ENCODE results near the gene BRD9. TPM values are rescaled to one million over a fixed set of nuclear protein-coding genes. Genes with fewer than 3 reads are reported as not detected.
"Not testable (repeated sequence)": the region's sequence is repeated elsewhere in the genome, so short reads cannot be mapped to it uniquely, and the experiment has no call there.

BRD9 gene
- total RNA-seq, 2 donors from 2014 or later: 17.9 to 46.2 TPM

DNA sequence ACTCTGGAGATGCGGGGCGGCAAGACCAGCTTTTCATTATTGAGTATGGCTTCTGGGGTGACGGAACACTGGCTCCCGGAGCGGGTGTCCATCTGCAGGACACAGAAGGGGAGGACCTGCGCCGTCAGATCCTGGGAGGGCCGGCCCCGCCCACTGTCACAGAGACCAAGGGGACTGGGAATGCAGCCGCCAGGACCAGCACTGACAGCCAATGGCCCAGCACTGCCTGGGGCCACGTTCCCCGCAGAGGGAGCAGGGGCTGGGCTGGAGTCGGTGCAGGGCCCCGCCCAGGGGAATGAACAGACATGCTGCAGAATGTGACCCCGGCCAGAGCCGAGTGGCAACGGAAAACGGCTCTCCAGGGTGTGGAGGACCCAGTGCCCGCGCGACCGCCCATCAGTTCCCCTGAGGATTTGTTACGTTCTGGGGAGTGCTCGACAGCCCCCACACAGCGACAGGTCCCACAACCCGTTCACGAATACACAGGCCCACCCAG, 42.0 kb downstream of the BRD9 start, which contains the start of gene ZDHHC11:
Gene ZDHHC11, minus strand, starts transcription at position 476 of the 496 bp plus-strand sequence. Its CDS starts 384 bp downstream, at position 92.
- intact Hi-C loops (cut with DNase I): no loop called here
- Histone ChIP-seq H3K9me3 (no peaks in the 10 kb centered on the region), H3K4me3 (peak within 1 kb of the TSS; percentile 1 to 13), H3K36me3 (no peaks in the 10 kb centered on the region), H3K27ac (no peak within 1 kb of the TSS), H3K27me3 (replicated peaks; ENCODE audit: insufficient read depth) (peaks cover 13% of the 10 kb centered on the region), H3K4me1 (replicated peaks) (no peaks in the 10 kb centered on the region)
- 38% methylated on average over 27 of the region's 27 CpGs for WGBS
- TF ChIP-seq POLR2A (IDR thresholded peaks at IDR 0.05) (no peak), POLR2AphosphoS5 (IDR thresholded peaks at IDR 0.05) (no peak)
- TF ChIP-seq, protein P1, sequence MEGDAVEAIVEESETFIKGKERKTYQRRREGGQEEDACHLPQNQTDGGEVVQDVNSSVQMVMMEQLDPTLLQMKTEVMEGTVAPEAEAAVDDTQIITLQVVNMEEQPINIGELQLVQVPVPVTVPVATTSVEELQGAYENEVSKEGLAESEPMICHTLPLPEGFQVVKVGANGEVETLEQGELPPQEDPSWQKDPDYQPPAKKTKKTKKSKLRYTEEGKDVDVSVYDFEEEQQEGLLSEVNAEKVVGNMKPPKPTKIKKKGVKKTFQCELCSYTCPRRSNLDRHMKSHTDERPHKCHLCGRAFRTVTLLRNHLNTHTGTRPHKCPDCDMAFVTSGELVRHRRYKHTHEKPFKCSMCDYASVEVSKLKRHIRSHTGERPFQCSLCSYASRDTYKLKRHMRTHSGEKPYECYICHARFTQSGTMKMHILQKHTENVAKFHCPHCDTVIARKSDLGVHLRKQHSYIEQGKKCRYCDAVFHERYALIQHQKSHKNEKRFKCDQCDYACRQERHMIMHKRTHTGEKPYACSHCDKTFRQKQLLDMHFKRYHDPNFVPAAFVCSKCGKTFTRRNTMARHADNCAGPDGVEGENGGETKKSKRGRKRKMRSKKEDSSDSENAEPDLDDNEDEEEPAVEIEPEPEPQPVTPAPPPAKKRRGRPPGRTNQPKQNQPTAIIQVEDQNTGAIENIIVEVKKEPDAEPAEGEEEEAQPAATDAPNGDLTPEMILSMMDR (IDR thresholded peaks at IDR 0.05): no peak
- no peak for DNase-seq (ENCODE audit: low spot score)

DNA sequence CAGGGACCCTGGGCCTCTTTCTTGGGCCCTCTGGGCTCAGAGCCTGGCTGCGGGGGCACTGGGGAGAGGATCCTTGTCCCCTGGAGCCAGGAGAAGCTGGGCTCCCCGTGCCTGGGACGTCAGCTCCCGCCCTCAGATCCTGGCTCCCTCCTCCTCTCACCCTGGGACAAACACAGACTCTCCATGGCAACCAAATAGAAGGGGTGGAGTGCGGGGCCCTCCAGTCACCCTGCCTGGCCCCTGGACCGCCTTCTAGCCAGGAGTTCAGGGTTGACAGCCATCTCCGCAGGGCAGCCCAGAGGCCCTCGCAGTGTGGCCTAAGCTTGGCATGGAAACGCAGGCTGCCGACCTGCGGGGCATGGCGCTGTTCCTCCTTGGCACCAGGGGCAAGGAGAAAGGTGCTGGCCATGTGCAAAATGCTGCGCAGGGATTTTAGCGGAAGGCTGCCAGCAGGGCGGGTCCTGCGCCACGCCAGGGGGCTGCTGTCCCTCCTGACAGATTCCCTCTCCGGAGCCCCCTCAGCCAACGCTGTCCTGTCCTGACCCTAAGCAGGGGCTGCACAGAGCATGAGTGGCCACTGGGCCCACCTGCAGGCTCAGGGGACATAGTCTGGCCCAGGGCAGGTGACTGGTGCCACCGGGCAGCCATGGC, 42.8 kb downstream of the BRD9 start:
- H3K4me3 ChIP-seq: no peak overlapping the region
- intact Hi-C loops (cut with DNase I): no loop called here
- H3K9me3 ChIP-seq: no peaks in the 10 kb centered on the region
- no peak for DNase-seq (ENCODE audit: low spot score)
- TF ChIP-seq POLR2A (IDR thresholded peaks at IDR 0.05): no peak
- TF ChIP-seq POLR2AphosphoS5 (IDR thresholded peaks at IDR 0.05): no peak
- TF ChIP-seq, protein P1 (IDR thresholded peaks at IDR 0.05): no peak
- WGBS: 53% methylated on average over 20 of the region's 20 CpGs
- no peaks in the 10 kb centered on the region for H3K36me3 ChIP-seq
- H3K4me1 ChIP-seq (replicated peaks): no peaks in the 10 kb centered on the region
- H3K27me3 ChIP-seq (replicated peaks; ENCODE audit: insufficient read depth): peaks cover 13% of the 10 kb centered on the region
- H3K27ac ChIP-seq: no peak overlapping the region

DNA sequence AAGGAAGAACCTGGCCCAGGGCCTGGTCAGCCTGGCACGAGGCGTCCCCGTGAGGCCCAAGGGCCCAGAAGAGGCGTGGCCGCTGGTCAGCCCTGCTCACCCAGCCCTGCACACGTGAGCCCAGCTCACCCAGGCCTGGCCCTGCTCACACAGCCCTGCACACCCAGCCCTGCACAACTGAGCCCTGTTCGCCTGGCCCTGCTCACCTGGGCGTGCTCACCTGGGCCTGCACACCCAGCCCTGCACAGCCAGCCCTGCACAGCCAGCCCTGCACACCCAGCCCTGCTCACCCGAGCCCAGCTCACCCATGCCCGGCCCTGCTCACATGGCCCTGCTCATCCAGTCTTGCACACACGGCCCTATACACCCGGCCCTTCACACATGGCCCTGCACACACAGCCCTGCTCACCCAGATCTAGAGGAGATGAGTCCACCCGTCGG, 43.9 kb downstream of the BRD9 start:
- no peak for DNase-seq (ENCODE audit: low spot score)
- no peak overlapping the region for H3K27ac ChIP-seq
- no peaks in the 10 kb centered on the region for H3K36me3 ChIP-seq
- TF ChIP-seq POLR2A (IDR thresholded peaks at IDR 0.05) (no peak), POLR2AphosphoS5 (IDR thresholded peaks at IDR 0.05) (no peak)
- TF ChIP-seq, protein P1 (IDR thresholded peaks at IDR 0.05): no peak
- no peaks in the 10 kb centered on the region for H3K4me1 ChIP-seq (replicated peaks)
- no peaks in the 10 kb centered on the region for H3K9me3 ChIP-seq
- H3K27me3 ChIP-seq (replicated peaks; ENCODE audit: insufficient read depth): peaks cover 13% of the 10 kb centered on the region
- intact Hi-C loops (cut with DNase I): no loop called here
- no peak overlapping the region for H3K4me3 ChIP-seq
- WGBS: 92% methylated on average over 9 of the region's 14 CpGs

GRCh38 chr5:847736-848135, 44.9 kb downstream of the BRD9 start:
- H3K36me3 ChIP-seq; H3K27ac ChIP-seq; H3K4me1 ChIP-seq (replicated peaks); H3K27me3 ChIP-seq (replicated peaks; ENCODE audit: insufficient read depth); H3K4me3 ChIP-seq; DNase-seq (ENCODE audit: low spot score); intact Hi-C loops (cut with DNase I); H3K9me3 ChIP-seq: not testable (repeated sequence)
- WGBS: 89% methylated on average over 5 of the region's 7 CpGs

DNA sequence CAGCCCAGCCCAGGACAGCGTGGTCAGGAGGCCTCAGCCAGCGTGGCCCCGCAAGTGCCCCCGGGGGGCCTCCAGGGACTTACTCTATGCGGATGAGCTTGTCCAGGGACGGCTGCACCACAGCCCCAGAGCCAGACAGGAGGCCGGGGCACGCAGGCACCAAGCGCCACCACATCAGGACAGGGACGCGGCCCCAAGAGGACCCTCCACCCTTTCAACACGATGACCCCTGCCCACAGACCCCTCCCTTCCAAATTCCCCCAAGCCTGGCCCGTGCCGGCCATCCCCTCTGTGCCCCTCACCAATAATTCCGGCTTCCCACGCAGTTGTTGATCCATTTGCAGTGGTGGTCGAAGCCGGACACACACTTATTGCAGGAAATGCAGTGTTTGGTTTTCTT, 45.4 kb downstream of the BRD9 start:
- H3K27ac ChIP-seq; H3K27me3 ChIP-seq (replicated peaks; ENCODE audit: insufficient read depth); DNase-seq (ENCODE audit: low spot score); intact Hi-C loops (cut with DNase I); H3K36me3 ChIP-seq; H3K9me3 ChIP-seq; H3K4me1 ChIP-seq (replicated peaks); H3K4me3 ChIP-seq: not testable (repeated sequence)
- WGBS: 96% methylated on average over 9 of the region's 18 CpGs

DNA sequence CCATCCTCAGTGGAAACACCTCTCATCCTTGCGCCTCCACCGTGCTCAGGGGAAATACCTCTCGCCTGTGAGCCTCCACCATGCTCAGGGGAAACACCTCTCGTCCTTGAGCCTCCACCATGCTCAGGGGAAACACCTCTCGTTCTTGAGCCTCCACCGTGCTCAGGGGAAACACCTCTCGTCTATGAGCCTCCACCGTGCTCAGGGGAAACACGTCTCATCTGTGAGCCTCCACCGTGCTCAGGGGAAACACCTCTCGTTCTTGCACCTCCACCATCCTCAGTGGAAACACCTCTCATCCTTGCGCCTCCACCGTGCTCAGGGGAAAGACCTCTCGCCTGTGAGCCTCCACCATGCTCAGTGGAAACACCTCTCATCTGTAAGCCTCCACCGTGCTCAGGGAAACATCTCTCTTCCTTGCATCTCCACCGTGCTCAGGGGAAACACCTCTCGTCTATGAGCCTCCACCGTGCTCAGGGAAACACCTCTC, 46.0 kb downstream of the BRD9 start:
- H3K36me3 ChIP-seq; intact Hi-C loops (cut with DNase I); H3K27me3 ChIP-seq (replicated peaks; ENCODE audit: insufficient read depth); H3K4me3 ChIP-seq; H3K4me1 ChIP-seq (replicated peaks); H3K27ac ChIP-seq; H3K9me3 ChIP-seq; DNase-seq (ENCODE audit: low spot score): not testable (repeated sequence)
- WGBS: 88% methylated on average over 18 of the region's 18 CpGs

DNA sequence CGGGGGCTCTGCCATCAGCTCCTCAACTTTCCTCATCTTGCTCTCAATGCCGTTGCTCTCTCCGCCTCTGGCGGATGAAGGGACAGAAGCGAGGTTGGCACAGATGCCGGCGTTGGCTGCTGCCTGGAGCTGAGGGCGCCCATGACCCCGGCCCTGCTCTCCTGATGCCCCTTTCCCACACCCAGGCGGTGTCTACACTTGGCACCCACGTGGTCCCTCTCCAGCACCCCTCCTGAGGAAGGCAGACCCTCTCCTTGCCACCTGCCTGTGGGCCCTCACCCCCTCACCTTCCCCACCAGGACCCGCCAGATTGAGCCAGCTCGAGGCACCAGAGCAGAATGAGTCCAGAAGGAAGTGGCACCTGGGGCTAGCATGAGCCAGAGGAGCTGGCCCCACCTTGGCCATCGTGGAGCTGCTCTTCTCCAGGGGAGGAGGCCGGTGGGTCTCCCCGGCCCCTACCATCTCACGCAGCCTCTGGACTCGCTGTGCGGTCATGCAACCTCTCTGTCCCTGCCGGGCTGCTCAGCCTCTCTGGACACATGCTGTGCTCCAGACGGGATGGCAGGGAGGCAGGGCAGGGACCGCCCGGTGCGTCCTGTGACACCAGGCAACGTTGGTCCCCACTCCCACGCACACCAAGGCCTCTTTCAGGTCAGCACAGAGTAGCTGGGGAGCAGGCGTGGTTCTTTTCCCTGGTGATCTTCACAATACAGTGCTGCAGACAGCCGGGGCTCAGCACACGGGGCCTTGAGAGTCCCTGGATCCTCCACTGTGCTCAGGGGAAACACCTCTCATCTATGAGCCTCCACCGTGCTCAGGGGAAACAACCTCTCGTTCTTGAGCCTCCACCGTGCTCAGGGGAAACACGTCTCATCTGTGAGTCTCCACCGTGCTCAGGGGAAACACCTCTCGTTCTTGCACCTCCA, 46.7 kb downstream of the BRD9 start:
- H3K4me3 ChIP-seq; H3K27ac ChIP-seq; intact Hi-C loops (cut with DNase I); DNase-seq (ENCODE audit: low spot score); H3K9me3 ChIP-seq; H3K4me1 ChIP-seq (replicated peaks); H3K36me3 ChIP-seq; H3K27me3 ChIP-seq (replicated peaks; ENCODE audit: insufficient read depth): not testable (repeated sequence)
- WGBS: 89% methylated on average over 22 of the region's 35 CpGs

DNA sequence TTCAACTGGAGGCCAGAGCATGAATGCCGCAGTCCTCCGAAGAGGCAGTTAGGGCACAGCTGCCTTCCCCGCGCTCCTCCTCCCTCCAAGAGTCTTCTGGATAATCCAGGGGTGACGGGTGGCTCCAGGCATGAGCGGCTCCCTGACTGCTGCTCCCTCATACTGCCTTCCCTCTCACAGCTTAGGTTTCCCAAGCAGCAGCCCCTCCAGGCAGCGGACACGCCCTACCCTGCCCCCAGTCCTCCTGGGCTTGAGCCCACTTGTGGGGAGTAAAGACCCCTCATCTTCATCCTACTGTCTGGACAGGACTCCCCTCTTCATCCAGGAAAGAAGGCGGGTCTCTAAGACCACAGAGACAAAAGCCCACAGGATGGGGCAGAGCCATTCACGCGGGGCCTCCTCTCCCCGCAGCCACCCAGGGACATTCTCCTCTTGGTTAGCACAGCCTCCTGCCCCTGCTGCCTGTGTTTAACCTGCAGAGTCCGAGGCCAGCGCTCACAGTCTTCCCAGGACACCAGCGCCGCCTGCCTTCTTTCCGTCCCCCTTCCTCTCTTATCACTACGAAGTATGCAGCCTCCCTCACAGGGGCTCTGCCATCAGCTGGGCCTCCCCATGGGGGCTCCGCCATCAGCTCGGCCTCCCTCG, 47.4 kb downstream of the BRD9 start:
- intact Hi-C loops (cut with DNase I); H3K36me3 ChIP-seq; DNase-seq (ENCODE audit: low spot score); H3K4me3 ChIP-seq; H3K4me1 ChIP-seq (replicated peaks); H3K27ac ChIP-seq; H3K9me3 ChIP-seq; H3K27me3 ChIP-seq (replicated peaks; ENCODE audit: insufficient read depth): not testable (repeated sequence)
- WGBS: 73% methylated on average over 14 of the region's 21 CpGs

All from prostate gland (tissue), 2 donors.